ENCODE measurements around the gene FARS2.
"Not testable (repeated sequence)": the region's sequence is repeated elsewhere in the genome, so short reads cannot be mapped to it uniquely, and the experiment has no call there.

The FARS2 gene

DNA sequence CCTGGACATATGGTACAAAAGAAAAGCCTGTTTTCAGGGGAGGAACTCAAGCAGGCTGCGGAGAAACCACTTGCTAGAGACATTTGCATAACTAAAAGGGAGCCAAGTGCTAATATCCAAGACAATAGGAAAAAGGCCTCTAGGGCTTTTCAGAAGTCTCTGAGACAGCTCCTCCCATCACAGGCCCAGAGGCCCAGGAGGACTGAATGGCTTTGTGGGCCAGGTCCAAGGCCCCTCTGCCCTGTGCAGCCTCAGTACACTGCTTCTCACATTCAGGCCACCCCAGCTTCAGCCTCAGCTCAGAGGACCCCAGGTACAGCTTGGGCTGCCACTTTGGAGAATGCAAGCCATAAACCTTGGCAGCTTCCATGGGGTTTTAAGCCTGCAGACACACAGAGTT lies 545.1 kb downstream of the FARS2 start:
- DNase-seq (ENCODE audit: low read depth), result not testable (repeated sequence)

DNA sequence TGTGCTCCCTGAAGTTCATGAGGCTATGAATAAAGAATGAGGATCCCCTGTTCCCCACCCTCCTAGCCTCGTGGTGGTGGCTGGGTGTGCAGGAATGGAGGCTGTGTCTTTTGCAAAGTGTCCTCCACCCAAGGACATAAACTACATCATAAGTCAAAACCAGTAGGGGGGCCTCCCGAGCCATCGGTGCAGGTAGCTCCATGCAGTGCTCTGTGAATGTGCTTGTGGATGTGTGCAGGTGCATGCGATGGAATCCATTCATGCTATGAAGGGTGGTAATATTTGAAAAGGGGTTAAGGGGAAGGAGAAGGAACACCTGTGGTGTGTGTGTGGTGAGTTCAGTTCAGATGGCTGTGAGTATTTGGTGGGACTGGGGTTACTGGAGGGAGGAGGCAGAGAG lies 548.1 kb downstream of the FARS2 start:
- no peak for DNase-seq (ENCODE audit: low read depth)

DNA sequence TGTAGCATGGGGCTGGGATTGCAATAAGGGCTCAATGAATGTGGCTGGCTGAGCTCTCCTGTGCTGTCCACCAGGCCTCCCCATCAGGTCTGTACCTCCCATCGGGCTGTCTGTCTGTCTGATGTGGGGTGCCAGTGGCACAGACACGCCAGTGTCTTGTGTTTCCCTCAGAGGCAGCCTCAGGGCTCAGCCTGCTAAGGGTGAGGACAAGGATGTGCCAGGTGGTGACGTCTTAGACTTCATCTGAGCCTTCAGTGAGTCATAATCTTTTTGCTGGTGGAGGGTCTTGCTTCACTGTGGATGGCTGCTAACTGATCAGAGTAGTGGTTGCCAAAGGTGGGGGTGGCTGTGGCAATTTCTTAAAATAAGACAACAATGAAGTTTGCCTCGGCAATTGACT lies 550.7 kb downstream of the FARS2 start:
- no peak for DNase-seq (ENCODE audit: low read depth)

DNA sequence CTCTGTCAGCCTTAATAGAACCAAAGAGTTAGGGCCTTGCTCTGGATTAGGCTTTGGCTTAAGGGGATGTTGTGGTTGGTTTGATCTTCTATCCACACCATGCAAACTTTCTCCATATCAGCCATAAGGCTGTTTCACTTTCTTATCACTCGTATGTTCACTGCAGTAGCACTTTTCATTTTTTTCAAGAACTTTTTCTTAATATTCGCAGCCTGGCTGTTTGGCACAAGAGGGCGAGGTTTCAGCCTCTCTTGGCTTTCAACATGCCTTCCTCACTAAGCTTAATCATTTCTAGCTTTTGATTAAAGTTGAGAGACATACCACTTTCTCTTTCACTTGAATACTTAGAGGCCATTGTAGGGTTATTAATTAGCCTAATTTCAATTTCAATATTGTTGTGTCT lies 552.3 kb downstream of the FARS2 start:
- no peak for DNase-seq (ENCODE audit: low read depth)

DNA sequence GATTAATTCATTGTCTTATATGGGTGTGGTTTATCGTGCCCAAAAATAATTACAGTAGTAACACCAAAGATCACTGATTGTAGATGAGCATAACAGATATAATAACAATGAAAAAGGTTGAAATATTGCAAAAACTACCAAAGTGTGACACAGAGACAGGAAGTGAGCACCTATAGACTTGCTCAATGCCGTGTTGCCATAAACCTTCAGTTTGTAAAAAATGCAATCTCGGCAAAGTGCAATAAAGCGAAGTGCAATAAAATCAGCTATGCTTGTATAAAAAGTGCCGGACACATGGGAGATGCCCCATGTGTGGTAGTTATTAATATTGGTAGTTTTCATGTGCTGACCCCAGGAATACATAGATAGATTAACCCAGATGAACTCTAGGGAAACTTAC lies 552.8 kb downstream of the FARS2 start:
- DNase-seq (ENCODE audit: low read depth), result no peak

DNA sequence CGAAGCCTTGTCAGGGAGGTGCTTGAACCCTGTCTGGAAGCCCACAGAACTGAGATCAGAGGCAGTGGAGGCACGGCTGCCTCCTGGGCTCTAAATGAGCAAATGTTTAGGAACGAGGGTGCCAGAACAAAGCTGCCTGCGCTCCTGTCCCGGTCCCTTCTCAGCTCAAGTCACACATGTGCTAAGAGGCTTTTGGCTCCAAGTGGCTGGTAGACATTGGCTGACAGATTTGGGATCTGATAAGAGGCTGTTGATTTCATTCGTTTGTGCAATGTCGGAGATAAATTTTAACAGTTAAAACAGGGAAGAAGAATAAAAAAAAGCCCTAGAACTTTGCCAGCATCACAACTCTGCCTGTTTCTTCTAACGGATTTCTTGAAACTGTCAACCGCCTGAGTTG lies 553.6 kb downstream of the FARS2 start:
- no peak for DNase-seq (ENCODE audit: low read depth)

DNA sequence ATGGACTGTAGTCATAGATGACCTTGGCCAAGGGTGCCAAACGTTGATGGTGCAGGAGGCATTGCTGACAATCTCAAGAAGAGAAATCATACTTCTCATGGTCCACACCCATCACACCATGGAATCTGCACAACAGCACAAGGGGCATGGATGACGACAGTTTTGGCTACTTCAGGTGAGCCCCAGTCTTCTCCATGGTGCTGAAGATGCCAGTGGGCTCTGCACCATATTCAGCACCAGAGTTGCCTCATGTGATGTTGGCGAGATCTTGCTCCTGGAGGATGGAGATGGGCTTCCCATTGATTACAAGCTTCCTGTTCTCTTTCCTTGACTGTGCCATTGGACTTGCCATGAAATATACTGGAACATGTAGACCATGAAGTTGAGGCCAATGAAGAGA lies 556.6 kb downstream of the FARS2 start:
- no peak for DNase-seq (ENCODE audit: low read depth)

DNA sequence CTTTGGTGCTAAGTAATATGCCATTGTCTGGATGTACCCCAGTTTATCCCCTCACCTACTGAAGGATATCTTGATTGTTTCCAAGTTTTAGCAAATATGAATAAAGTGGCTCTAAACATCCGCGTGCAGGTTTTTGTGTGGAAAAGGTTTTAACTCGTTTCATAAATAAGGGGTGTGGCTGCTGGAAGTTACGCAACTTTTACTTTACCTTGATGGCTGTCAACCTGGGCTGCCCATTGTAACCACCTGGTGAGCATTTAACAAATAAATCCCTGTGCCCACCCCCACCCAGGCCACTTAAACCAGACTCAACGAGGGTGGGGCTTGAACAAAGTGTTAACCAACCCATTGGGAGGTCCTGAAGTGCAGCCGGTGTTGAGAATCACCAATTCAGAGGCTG lies 557.6 kb downstream of the FARS2 start:
- no peak for DNase-seq (ENCODE audit: low read depth)

Measured in T follicular helper cell (primary cell).